ENCODE results near the gene MAP3K10. TPM values are rescaled to one million over a fixed set of nuclear protein-coding genes. Genes with fewer than 3 reads are reported as not detected.

The MAP3K10 gene
- total RNA-seq, 1 experiment from 2014 or later: 11.2 TPM

- H3K4me2 ChIP-seq (ENCODE audit: low read length): no peak overlapping the region
- no peak for DNase-seq
- no peaks in the 10 kb centered on the region for H3K9me2 ChIP-seq (replicated peaks; ENCODE audit: low read length)
- TF ChIP-seq CTCF (conservative IDR thresholded peaks at IDR 0.05; ENCODE audit: low read depth, low read length): no peak
- no peaks in the 10 kb centered on the region; the same call in 1 of the 2 replicates for H3K36me3 ChIP-seq (ENCODE audit: low read depth, low read length)
- H2AFZ ChIP-seq (ENCODE audit: low read length): no peak overlapping the region
- H4K20me1 ChIP-seq (ENCODE audit: low read length): no peaks in the 10 kb centered on the region
- ATAC-seq: no peak
- H3K79me2 ChIP-seq (ENCODE audit: low read length): no peaks in the 10 kb centered on the region
- intact Hi-C loops (cut with micrococcal nuclease): no loop called here
- no peaks in the 10 kb centered on the region for H3F3A ChIP-seq (ENCODE audit: low read length, unreplicated experiment)
- H3K27me3 ChIP-seq (ENCODE audit: low read length): no peaks in the 10 kb centered on the region
- no peak overlapping the region for H3K4me3 ChIP-seq (ENCODE audit: low read length)
- H3K27ac ChIP-seq (ENCODE audit: low read length): no peak overlapping the region
- ChIA-PET POLR2A (ENCODE audit: unreplicated experiment) (no interaction called here), CTCF (no interaction called here)
- H3K4me1 ChIP-seq (ENCODE audit: insufficient read depth, low read length): peaks cover 4% of the 10 kb centered on the region
- no TSS peak for BruUV-seq (replicated peaks)
- H3K9ac ChIP-seq (ENCODE audit: low read length): no peak overlapping the region
- no peaks in the 10 kb centered on the region for H3K9me3 ChIP-seq (ENCODE audit: low read length)
These were observed 43.4 kb downstream of the MAP3K10 start for GRCh38 chr19:40234429-40235237.

- no peaks in the 10 kb centered on the region for H3F3A ChIP-seq (ENCODE audit: low read length, unreplicated experiment)
- ChIA-PET CTCF (no interaction called here), POLR2A (ENCODE audit: unreplicated experiment) (no interaction called here)
- BruUV-seq (replicated peaks): no TSS peak
- no peak overlapping the region for H3K4me3 ChIP-seq (ENCODE audit: low read length)
- no peaks in the 10 kb centered on the region for H3K27me3 ChIP-seq (ENCODE audit: low read length)
- no peaks in the 10 kb centered on the region for H3K9me3 ChIP-seq (ENCODE audit: low read length)
- no peaks in the 10 kb centered on the region for H4K20me1 ChIP-seq (ENCODE audit: low read length)
- H3K79me2 ChIP-seq (ENCODE audit: low read length): no peaks in the 10 kb centered on the region
- intact Hi-C loops (cut with micrococcal nuclease): no loop called here
- H3K9me2 ChIP-seq (replicated peaks; ENCODE audit: low read length): no peaks in the 10 kb centered on the region
- no peaks in the 10 kb centered on the region; the same call in 1 of the 2 replicates for H3K36me3 ChIP-seq (ENCODE audit: low read depth, low read length)
- no peak overlapping the region for H2AFZ ChIP-seq (ENCODE audit: low read length)
- H3K4me2 ChIP-seq (ENCODE audit: low read length): no peak overlapping the region
- TF ChIP-seq CTCF (conservative IDR thresholded peaks at IDR 0.05; ENCODE audit: low read depth, low read length) (peak; percentile 33), EZH2 (IDR thresholded peaks at IDR 0.05; ENCODE audit: low read length, unreplicated experiment) (no peak)
- H3K27ac ChIP-seq (ENCODE audit: low read length): no peak overlapping the region
- no peaks in the 10 kb centered on the region for H3K4me1 ChIP-seq (ENCODE audit: insufficient read depth, low read length)
- no peak for DNase-seq
- no peak overlapping the region for H3K9ac ChIP-seq (ENCODE audit: low read length)
- no peak for ATAC-seq
These were observed 44.2 kb downstream of the MAP3K10 start for GRCh38 chr19:40235238-40236025.

GRCh38 chr19:40236026-40236355, 44.8 kb downstream of the MAP3K10 start:
- no peaks in the 10 kb centered on the region for H3K27me3 ChIP-seq (ENCODE audit: low read length)
- H3K9me3 ChIP-seq (ENCODE audit: low read length): no peaks in the 10 kb centered on the region
- H3K9ac ChIP-seq (ENCODE audit: low read length): no peak overlapping the region
- H3K4me3 ChIP-seq (ENCODE audit: low read length): no peak overlapping the region
- H3F3A ChIP-seq (ENCODE audit: low read length, unreplicated experiment): no peaks in the 10 kb centered on the region
- DNase-seq (no peak), ATAC-seq (no peak)
- ChIA-PET CTCF (no interaction called here), POLR2A (ENCODE audit: unreplicated experiment) (interaction anchor here (0.6 kb wide), 1 partner anchor 79 kb away, joined by 5 read pairs; no protein-coding TSS in a partner anchor)
- intact Hi-C loops (cut with micrococcal nuclease): no loop called here
- H3K4me1 ChIP-seq (ENCODE audit: insufficient read depth, low read length): no peaks in the 10 kb centered on the region
- no peaks in the 10 kb centered on the region for H3K9me2 ChIP-seq (replicated peaks; ENCODE audit: low read length)
- no peak overlapping the region for H2AFZ ChIP-seq (ENCODE audit: low read length)
- BruUV-seq (replicated peaks): no TSS peak
- no peak overlapping the region for H3K27ac ChIP-seq (ENCODE audit: low read length)
- H3K4me2 ChIP-seq (ENCODE audit: low read length): no peak overlapping the region
- H4K20me1 ChIP-seq (ENCODE audit: low read length): no peaks in the 10 kb centered on the region
- no peaks in the 10 kb centered on the region for H3K79me2 ChIP-seq (ENCODE audit: low read length)
- peaks cover under 1% of the 10 kb centered on the region; the same call in 1 of the 2 replicates for H3K36me3 ChIP-seq (ENCODE audit: low read depth, low read length)
- TF ChIP-seq CTCF (conservative IDR thresholded peaks at IDR 0.05; ENCODE audit: low read depth, low read length) (no peak), EZH2phosphoT487 (IDR thresholded peaks at IDR 0.05; ENCODE audit: borderline replicate concordance, low read length) (no peak), EZH2 (IDR thresholded peaks at IDR 0.05; ENCODE audit: low read length, unreplicated experiment) (no peak)
